Trophoblast cell (in vitro differentiated cells and primary cell): Measurements from ENCODE around the gene CRYBA4.

Source experiments
- DNase-seq, 2 donors: peaks; one replicate each; pipeline ENCODE4 v3.0.0-alpha.2; 2016
- H2AFZ ChIP-seq: 2 replicates; pipeline ENCODE4 v1.6.1; 2013; ENCODE audit warnings: low read length, moderate library complexity, mild to moderate bottlenecking; ENCODE audit not compliant: insufficient read depth, poor library complexity
- H2AK5ac ChIP-seq: 2 replicates; pipeline ENCODE4 v1.6.1; 2013; ENCODE audit warnings: mild to moderate bottlenecking, low read length
- H2BK120ac ChIP-seq: 2 replicates; pipeline ENCODE4 v1.6.1; 2013; ENCODE audit warnings: low read length, mild to moderate bottlenecking, moderate library complexity; ENCODE audit not compliant: insufficient read depth, poor library complexity
- H2BK12ac ChIP-seq: 2 replicates; pipeline ENCODE4 v1.6.1; 2013; ENCODE audit warnings: mild to moderate bottlenecking, low read length, moderate library complexity
- H2BK5ac ChIP-seq: 2 replicates; pipeline ENCODE4 v1.6.1; 2013; ENCODE audit warnings: low read length, low read depth, moderate library complexity, mild to moderate bottlenecking; ENCODE audit not compliant: poor library complexity
- H3K14ac ChIP-seq: 2 replicates; pipeline ENCODE4 v1.6.1; 2013; ENCODE audit warnings: mild to moderate bottlenecking, low read length
- H3K18ac ChIP-seq: 2 replicates; pipeline ENCODE4 v1.6.1; 2013; ENCODE audit warnings: mild to moderate bottlenecking, low read length
- H3K23ac ChIP-seq: 2 replicates; pipeline ENCODE4 v1.6.1; 2013; ENCODE audit warnings: low read length
- H3K27ac ChIP-seq: 2 replicates; pipeline ENCODE4 v1.5.1; 2013; ENCODE audit warnings: low read depth, mild to moderate bottlenecking, inconsistent platforms, low read length, moderate library complexity
- H3K27me3 ChIP-seq: 2 replicates; pipeline ENCODE4 v1.6.1; 2013; ENCODE audit warnings: inconsistent platforms, mild to moderate bottlenecking, low read length, moderate library complexity; ENCODE audit not compliant: insufficient read depth
- H3K36me3 ChIP-seq, 2 experiments: 1 replicate in 1 of 2; 2 replicates in 1 of 2; pipeline ENCODE4 v1.6.1; 2013; ENCODE audit warnings: low read length in 2 of 2, mild to moderate bottlenecking in 2 of 2, moderate library complexity in 1 of 2; ENCODE audit not compliant: insufficient read depth in 2 of 2, control insufficient read depth in 1 of 2
- H3K4ac ChIP-seq: 2 replicates; pipeline ENCODE4 v1.6.1; 2013; ENCODE audit warnings: low read depth, mild to moderate bottlenecking, low read length, moderate library complexity
- H3K4me1 ChIP-seq, 2 experiments: 1 replicate in 1 of 2; 2 replicates in 1 of 2; pipeline ENCODE4 v1.6.1; 2013; ENCODE audit warnings: low read length in 2 of 2, mild to moderate bottlenecking in 2 of 2, moderate library complexity in 1 of 2; ENCODE audit not compliant: insufficient read depth in 2 of 2, control insufficient read depth in 1 of 2
- H3K4me2 ChIP-seq: 2 replicates; pipeline ENCODE4 v1.6.1; 2013; ENCODE audit warnings: inconsistent platforms, mild to moderate bottlenecking, low read length, moderate library complexity
- H3K4me3 ChIP-seq: 2 replicates; pipeline ENCODE4 v1.5.1; 2013; ENCODE audit warnings: mild to moderate bottlenecking, low read depth, low read length, inconsistent platforms
- H3K79me1 ChIP-seq: one replicate; pipeline ENCODE4 v1.6.1; 2013; ENCODE audit warnings: low read length
- H3K79me2 ChIP-seq: 2 replicates; pipeline ENCODE4 v1.6.1; 2013; ENCODE audit warnings: low read length, mild to moderate bottlenecking; ENCODE audit not compliant: control insufficient read depth, insufficient read depth, poor library complexity
- H3K9ac ChIP-seq: 2 replicates; pipeline ENCODE4 v1.6.1; 2013; ENCODE audit warnings: mild to moderate bottlenecking, low read length
- H3K9me3 ChIP-seq: 2 replicates; pipeline ENCODE4 v1.6.1; 2013; ENCODE audit warnings: low read depth, mild to moderate bottlenecking, control low read depth, inconsistent platforms, low read length; ENCODE audit not compliant: insufficient read depth
- H4K12ac ChIP-seq: 2 replicates; pipeline ENCODE4 v1.6.1; 2013; ENCODE audit warnings: low read depth, mild to moderate bottlenecking, low read length, moderate library complexity
- H4K8ac ChIP-seq: 2 replicates; pipeline ENCODE4 v1.6.1; 2013; ENCODE audit warnings: low read depth, mild to moderate bottlenecking, low read length, moderate library complexity
- H4K91ac ChIP-seq: one replicate; pipeline ENCODE4 v1.6.1; 2013; ENCODE audit warnings: low read depth, mild to moderate bottlenecking, low read length, moderate library complexity
- WGBS: extraction: QIAGEN DNeasy Blood & Tissue Kit; methylation state at CpG from one replicate; pipeline ENCODE4 v1.1.7; 2013; ENCODE audit warnings: missing lambda C conversion rate; ENCODE audit not compliant: insufficient read length, insufficient coverage; ENCODE audit errors: extremely low coverage; 5-methylcytosine and 5-hydroxymethylcytosine counted together

Gene CRYBA4

GRCh38 chr22:26634189-26634588, 12.4 kb downstream of the CRYBA4 start:
- Histone ChIP-seq H4K91ac (no peak overlapping the region), H2BK12ac (no peak overlapping the region), H3K4me3 (no peak overlapping the region), H3K79me2 (no peaks in the 10 kb centered on the region), H3K36me3 (no peaks in the 10 kb centered on the region), H3K4me1 (no peaks in the 10 kb centered on the region), H3K79me1 (no peaks in the 10 kb centered on the region), H3K9ac (no peak overlapping the region), H3K27me3 (no peaks in the 10 kb centered on the region), H4K8ac (no peak overlapping the region), H3K4me2 (no peak overlapping the region), H3K27ac (no peak overlapping the region), H2BK120ac (no peak overlapping the region), H4K12ac (no peak overlapping the region), H2BK5ac (no peak overlapping the region), H3K23ac (no peak overlapping the region), H2AK5ac (no peak overlapping the region), H3K14ac (no peak overlapping the region), H3K4ac (no peak overlapping the region), H3K9me3 (no peaks in the 10 kb centered on the region), H2AFZ (no peak overlapping the region), H3K18ac (no peak overlapping the region)
- no peak for DNase-seq
- whole genome bisulfite sequencing = no CpG with 5 or more reads among the region's 3 CpGs

GRCh38 chr22:26635117-26635516, 13.4 kb downstream of the CRYBA4 start:
- Histone ChIP-seq H3K27me3 (no peaks in the 10 kb centered on the region), H4K8ac (no peak overlapping the region), H2BK5ac (no peak overlapping the region), H2AK5ac (no peak overlapping the region), H2BK12ac (no peak overlapping the region), H3K27ac (no peak overlapping the region), H3K4me2 (no peak overlapping the region), H2BK120ac (no peak overlapping the region), H4K12ac (no peak overlapping the region), H4K91ac (no peak overlapping the region), H3K4me3 (no peak overlapping the region), H2AFZ (no peak overlapping the region), H3K9ac (no peak overlapping the region), H3K18ac (no peak overlapping the region), H3K79me2 (no peaks in the 10 kb centered on the region), H3K36me3 (no peaks in the 10 kb centered on the region), H3K4ac (no peak overlapping the region), H3K79me1 (no peaks in the 10 kb centered on the region), H3K14ac (no peak overlapping the region), H3K4me1 (no peaks in the 10 kb centered on the region), H3K23ac (no peak overlapping the region), H3K9me3 (no peaks in the 10 kb centered on the region)
- DNase-seq = no peak
- WGBS = no CpG with 5 or more reads among the region's 2 CpGs

GRCh38 chr22:26636296-26636695, 14.5 kb downstream of the CRYBA4 start:
- Histone ChIP-seq H3K36me3 (no peaks in the 10 kb centered on the region), H3K79me2 (no peaks in the 10 kb centered on the region), H3K27ac (no peak overlapping the region), H2BK120ac (no peak overlapping the region), H4K12ac (no peak overlapping the region), H2AK5ac (no peak overlapping the region), H2BK5ac (no peak overlapping the region), H2BK12ac (no peak overlapping the region), H3K23ac (no peak overlapping the region), H3K27me3 (no peaks in the 10 kb centered on the region), H3K9ac (no peak overlapping the region), H3K18ac (no peak overlapping the region), H3K4me3 (no peak overlapping the region), H2AFZ (no peak overlapping the region), H3K4me2 (no peak overlapping the region), H4K8ac (no peak overlapping the region), H3K9me3 (no peaks in the 10 kb centered on the region), H3K4ac (no peak overlapping the region), H3K4me1 (no peaks in the 10 kb centered on the region), H3K79me1 (no peaks in the 10 kb centered on the region), H3K14ac (no peak overlapping the region), H4K91ac (no peak overlapping the region)
- no CpG with 5 or more reads among the region's 1 CpG for WGBS
- DNase-seq = no peak

- H2BK12ac ChIP-seq = no peak overlapping the region
- no peak overlapping the region for H3K4ac ChIP-seq
- no peaks in the 10 kb centered on the region for H3K9me3 ChIP-seq
- peaks cover 0 to 6% of the 10 kb centered on the region in 2 experiments for H3K4me1 ChIP-seq
- no peaks in the 10 kb centered on the region for H3K36me3 ChIP-seq
- H2BK120ac ChIP-seq = no peak overlapping the region
- H3K27ac ChIP-seq = no peak overlapping the region
- H2AK5ac ChIP-seq = no peak overlapping the region
- no peak overlapping the region for H3K18ac ChIP-seq
- no peak overlapping the region for H3K9ac ChIP-seq
- H2BK5ac ChIP-seq = no peak overlapping the region
- no CpG with 5 or more reads among the region's 8 CpGs for WGBS
- H3K14ac ChIP-seq = no peak overlapping the region
- H3K4me2 ChIP-seq = no peak overlapping the region
- H3K79me1 ChIP-seq = peaks cover 2% of the 10 kb centered on the region
- peaks cover under 1% of the 10 kb centered on the region for H3K27me3 ChIP-seq
- H3K23ac ChIP-seq = no peak overlapping the region
- H3K4me3 ChIP-seq = no peak overlapping the region
- DNase-seq = no peak
- H3K79me2 ChIP-seq = no peaks in the 10 kb centered on the region
- no peak overlapping the region for H2AFZ ChIP-seq
- no peak overlapping the region for H4K91ac ChIP-seq
- H4K12ac ChIP-seq = no peak overlapping the region
- no peak overlapping the region for H4K8ac ChIP-seq
Measured at GRCh38 chr22:26642465-26643417, 21.0 kb downstream of the CRYBA4 start.
